Right lobe of liver (tissue), 6 donors: ENCODE data around the gene HMGCS1. TPM values are rescaled to one million over a fixed set of nuclear protein-coding genes. Genes with fewer than 3 reads are reported as not detected.

Experiments
- ATAC-seq, 4 donors: fragments of 200-7000 bp; cut with Tn5 transposase; one replicate each; pipeline ENCODE4 v1.9.1; 2020; ENCODE audit warnings: mild to moderate bottlenecking in 4 of 4, moderate library complexity in 4 of 4
- DNase-seq, 3 donors: peaks; one replicate each; pipeline ENCODE4 v3.0.0-alpha.2; 2020
- H3K27ac ChIP-seq, 3 donors: fragments of 200-600 bp; one replicate each; pipeline ENCODE4 v1.8.0; 2022
- H3K27me3 ChIP-seq, 2 donors: fragments of 200-600 bp; one replicate each; pipeline ENCODE4 v1.8.0; 2022
- H3K36me3 ChIP-seq, 4 donors: fragments of 200-600 bp; sonication (generic) in 1 of 4; one replicate each; pipeline versions ENCODE4 v1.5.1 to v1.8.0; 2017 to 2022; ENCODE audit warnings: control low read depth in 1 of 4
- H3K4me1 ChIP-seq, 4 donors: fragments of 200-600 bp; sonication (generic) in 1 of 4; one replicate each; pipeline versions ENCODE4 v1.5.1 to v1.8.0; 2017 to 2022; ENCODE audit warnings: control low read depth in 1 of 4
- H3K4me3 ChIP-seq, 3 donors: fragments of 200-600 bp; one replicate each; pipeline ENCODE4 v1.8.0; 2022
- H3K9me3 ChIP-seq, 4 donors: fragments of 200-600 bp; sonication (generic) in 1 of 4; one replicate each; pipeline versions ENCODE4 v1.5.1 to v1.8.0; 2017 to 2022; ENCODE audit warnings: control low read depth in 1 of 4
- POLR2A ChIP-seq: fragments of 450-650 bp; IDR thresholded peaks from one replicate; pipeline ENCODE4 v1.6.1; 2017; ENCODE audit warnings: antibody characterized with exemption, mild to moderate bottlenecking
- WGBS: methylation state at CpG from one replicate; pipeline ENCODE4 v1.1.6; 2018; ENCODE audit warnings: low coverage, low lambda C conversion rate; ENCODE audit not compliant: insufficient coverage; ENCODE audit errors: missing lambda C conversion rate; 5-methylcytosine and 5-hydroxymethylcytosine counted together
- intact Hi-C, 2 donors: fragments of 100-400 bp; cut with DNase I; formaldehyde crosslinking; loops; one replicate each; pipeline versions ENCODE4 v1.11.2 to v1.14.1; 2022
- total RNA-seq, 6 experiments: library from RNA; depleted of rRNA in 2 of 6; stranded (reverse); fragments of >200 nt in 2 of 6; fragmentation: NEBNext Ultra II Directional in 3 of 6; extraction: Animal tissue kit (Norgen Biotek cat#: 25700) in 3 of 6; gene quantifications; one replicate each; pipeline versions ENCODE4 v1.1.0 to v1.2.4, GENCODE V29; 2016 to 2023
- TF ChIP-seq, protein P1 (sequence below), 4 donors: fragments of 200-600 bp in 3 of 4; fragments of 450-650 bp in 1 of 4; IDR thresholded peaks; one replicate each; pipeline versions ENCODE4 v1.5.1 to v1.8.0; 2016 to 2022; ENCODE audit warnings: antibody characterized with exemption in 4 of 4, mild to moderate bottlenecking in 2 of 4
- donor health status: DM: no; HTN: yes; CAD: no.
- donor health status: DM: no; HTN: no; CAD: no.
- donor health status: DM: no; HTN: no; CAD: no.
- donor health status: DM: no; HTN: yes; CAD: no.
- donor health status: DM: no; HTN: yes; CAD: no.

HMGCS1 gene
- total RNA-seq, 6 experiments from 2014 or later = 27.9 to 341 (median 62.0) TPM

DNA sequence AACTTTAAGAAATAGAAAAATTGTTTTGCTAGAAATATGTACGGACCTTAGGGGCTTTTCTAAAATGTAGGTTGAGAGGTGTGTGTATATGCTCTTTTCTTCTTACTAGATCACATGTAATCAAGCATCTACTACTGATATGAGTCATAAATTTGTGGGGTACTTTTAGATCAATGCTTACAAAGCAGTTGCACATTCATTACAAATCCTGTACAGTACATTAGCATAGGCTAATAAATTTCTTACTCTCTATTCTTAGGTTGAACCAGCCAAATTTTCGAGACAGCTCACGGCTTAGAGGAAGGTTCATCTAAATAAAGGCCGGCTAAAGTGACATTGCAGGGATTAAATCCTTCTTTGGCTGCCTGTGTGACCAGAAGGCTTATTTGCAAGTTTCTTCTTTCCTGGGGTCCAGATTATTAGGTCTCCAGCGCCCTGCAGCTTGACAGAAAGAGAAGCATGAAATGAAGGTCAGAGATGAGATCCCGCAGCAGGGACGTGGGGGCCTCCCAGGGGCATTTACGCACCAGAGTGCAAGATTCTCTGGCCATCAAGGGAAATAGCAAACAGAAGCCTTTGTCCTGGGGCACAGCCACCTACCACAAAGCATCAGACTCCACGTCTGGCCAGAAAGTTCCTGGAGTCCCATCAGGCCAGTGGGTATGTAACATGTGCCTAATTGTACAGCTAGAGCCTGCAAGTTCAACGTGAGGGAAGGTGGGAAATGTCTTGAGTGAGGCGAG, 68.2 kb downstream of the HMGCS1 start:
- Histone ChIP-seq H3K36me3 (no peaks in the 10 kb centered on the region), H3K27me3 (no peaks in the 10 kb centered on the region), H3K4me3 (no peak overlapping the region), H3K4me1 (no peaks in the 10 kb centered on the region), H3K9me3 (no peaks in the 10 kb centered on the region), H3K27ac (no peak overlapping the region)
- intact Hi-C loops = no loop called here
- no peak for DNase-seq
- 64% methylated on average over 9 of the region's 11 CpGs for WGBS
- TF ChIP-seq, protein P1, sequence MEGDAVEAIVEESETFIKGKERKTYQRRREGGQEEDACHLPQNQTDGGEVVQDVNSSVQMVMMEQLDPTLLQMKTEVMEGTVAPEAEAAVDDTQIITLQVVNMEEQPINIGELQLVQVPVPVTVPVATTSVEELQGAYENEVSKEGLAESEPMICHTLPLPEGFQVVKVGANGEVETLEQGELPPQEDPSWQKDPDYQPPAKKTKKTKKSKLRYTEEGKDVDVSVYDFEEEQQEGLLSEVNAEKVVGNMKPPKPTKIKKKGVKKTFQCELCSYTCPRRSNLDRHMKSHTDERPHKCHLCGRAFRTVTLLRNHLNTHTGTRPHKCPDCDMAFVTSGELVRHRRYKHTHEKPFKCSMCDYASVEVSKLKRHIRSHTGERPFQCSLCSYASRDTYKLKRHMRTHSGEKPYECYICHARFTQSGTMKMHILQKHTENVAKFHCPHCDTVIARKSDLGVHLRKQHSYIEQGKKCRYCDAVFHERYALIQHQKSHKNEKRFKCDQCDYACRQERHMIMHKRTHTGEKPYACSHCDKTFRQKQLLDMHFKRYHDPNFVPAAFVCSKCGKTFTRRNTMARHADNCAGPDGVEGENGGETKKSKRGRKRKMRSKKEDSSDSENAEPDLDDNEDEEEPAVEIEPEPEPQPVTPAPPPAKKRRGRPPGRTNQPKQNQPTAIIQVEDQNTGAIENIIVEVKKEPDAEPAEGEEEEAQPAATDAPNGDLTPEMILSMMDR (IDR thresholded peaks at IDR 0.05) = no peak
- no peak for TF ChIP-seq POLR2A
- no peak for ATAC-seq

DNA sequence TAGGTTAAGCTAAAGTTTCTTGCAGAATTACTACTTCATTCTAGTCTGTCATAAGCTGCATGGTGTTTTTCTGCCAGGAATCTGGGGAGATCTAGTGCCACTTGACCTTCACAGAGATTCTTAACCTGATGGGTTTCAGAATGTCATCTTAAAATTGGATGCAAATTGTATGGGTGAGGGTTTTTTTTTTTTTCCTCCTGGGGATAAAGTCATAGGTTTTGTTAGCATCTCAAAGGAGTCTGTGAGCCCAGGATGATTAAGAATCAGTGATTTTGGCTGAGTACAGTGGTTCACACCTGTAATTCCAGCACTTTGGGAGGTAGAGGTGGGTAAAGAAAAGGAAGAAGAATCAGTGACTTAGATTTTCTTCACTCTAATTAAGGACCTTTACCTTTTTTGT, 69.9 kb downstream of the HMGCS1 start:
- Histone ChIP-seq H3K36me3 (no peaks in the 10 kb centered on the region), H3K9me3 (no peaks in the 10 kb centered on the region), H3K4me3 (no peak overlapping the region), H3K27me3 (no peaks in the 10 kb centered on the region), H3K4me1 (no peaks in the 10 kb centered on the region), H3K27ac (no peak overlapping the region)
- TF ChIP-seq, protein P1 (IDR thresholded peaks at IDR 0.05) = no peak
- TF ChIP-seq POLR2A = no peak
- DNase-seq (no peak), ATAC-seq (no peak)
- intact Hi-C loops = no loop called here

DNA sequence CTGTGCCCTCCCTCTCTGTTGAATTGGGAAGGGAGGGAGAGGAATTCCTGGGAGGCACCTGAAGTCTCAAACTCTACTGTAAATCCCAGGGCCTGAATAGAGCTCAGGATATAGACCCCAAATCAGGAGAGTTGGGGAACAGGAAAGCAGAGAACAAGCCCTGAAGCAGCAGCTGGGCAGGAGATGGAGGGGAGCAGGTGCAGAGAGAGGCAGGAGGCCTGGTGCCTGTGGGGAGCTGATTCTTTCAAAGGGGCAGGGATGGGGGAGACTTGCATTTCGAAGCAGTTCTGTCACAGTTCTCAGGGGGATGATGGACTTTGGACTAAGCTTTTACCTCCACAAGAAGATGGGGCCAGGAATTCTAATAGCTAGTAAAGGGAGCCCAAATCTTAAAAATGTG, 71.0 kb downstream of the HMGCS1 start:
- Histone ChIP-seq H3K4me3 (no peak overlapping the region), H3K27ac (no peak overlapping the region), H3K9me3 (no peaks in the 10 kb centered on the region), H3K36me3 (no peaks in the 10 kb centered on the region), H3K4me1 (peaks cover 0 to 6% (median 2%) of the 10 kb centered on the region in 4 donors), H3K27me3 (no peaks in the 10 kb centered on the region)
- DNase-seq = no peak
- no peak for ATAC-seq
- intact Hi-C loops = no loop called here
- TF ChIP-seq, protein P1 (IDR thresholded peaks at IDR 0.05) = no peak
- TF ChIP-seq POLR2A = no peak
- 54% methylated on average over 1 of the region's 1 CpG for WGBS

Other genes starting within 250 kb of the HMGCS1 start
- 10 to 100 TPM in 5 of 6 experiments, 1 to 10 TPM in 1; 9.6 to 16.3 (median 12.1) TPM for gene ZNF131, start 192.5 kb downstream of the HMGCS1 start, total RNA-seq
- gene NIM1K, start 121.2 kb downstream of the HMGCS1 start, total RNA-seq = under 1 TPM in 4 of 6 experiments, not detected in 2; 0.06 to 0.55 (median 0.12) TPM
- gene CCL28, start 99.0 kb upstream of the HMGCS1 start, total RNA-seq = 1 to 10 TPM in 5 of 6 experiments, under 1 TPM in 1; 1.00 to 2.3 (median 1.3) TPM
- gene TMEM267, start 170.5 kb upstream of the HMGCS1 start, total RNA-seq = 1 to 10 TPM; 3.9 to 5.1 (median 4.5) TPM
- under 1 TPM; 0.15 to 0.99 (median 0.72) TPM for gene C5orf34, start 201.7 kb upstream of the HMGCS1 start, total RNA-seq
- 10 to 100 TPM; 36.0 to 56.3 (median 49.3) TPM for gene PAIP1, start 243.7 kb upstream of the HMGCS1 start, total RNA-seq